ENCODE results near the gene PLCD1.

The PLCD1 gene

GRCh38 chr3:37968199-37968598 lies 61.2 kb downstream of the PLCD1 start:
- DNase-seq = no peak

GRCh38 chr3:37967260-37967881 lies 62.1 kb downstream of the PLCD1 start:
- DNase-seq = peak in 38 of 56 donors; percentile 10 to 73 (median 30)

GRCh38 chr3:37964716-37965115 lies 64.7 kb downstream of the PLCD1 start:
- no peak for DNase-seq

- no peak for DNase-seq
Observed at GRCh38 chr3:37964146-37964545, 65.3 kb downstream of the PLCD1 start.

GRCh38 chr3:37963635-37964034 lies 65.8 kb downstream of the PLCD1 start:
- no peak for DNase-seq

- no peak for DNase-seq
Observed at GRCh38 chr3:37963016-37963415, 66.4 kb downstream of the PLCD1 start.

- no peak for DNase-seq
Observed at GRCh38 chr3:37961622-37962431, 67.6 kb downstream of the PLCD1 start.

GRCh38 chr3:37957539-37957936 lies 71.9 kb downstream of the PLCD1 start:
- DNase-seq = no peak
